ENCODE results near the gene NAP1L1.

The NAP1L1 gene

GRCh38 chr12:76041406-76041805, 43.1 kb downstream of the NAP1L1 start:
- TF ChIP-seq CTCF (IDR thresholded peaks at IDR 0.05; ENCODE audit: low read depth, low read length): no peak

GRCh38 chr12:76040461-76040860, 44.0 kb downstream of the NAP1L1 start:
- H3K4me3 ChIP-seq (ENCODE audit: low read depth, low read length): no peak overlapping the region
- no peak for TF ChIP-seq CTCF (IDR thresholded peaks at IDR 0.05; ENCODE audit: low read depth, low read length)

More at GRCh38 chr12:76041406-76041805, 43.1 kb downstream of the NAP1L1 start:
- no peak overlapping the region for H3K4me3 ChIP-seq (ENCODE audit: low read depth, low read length)

- TF ChIP-seq CTCF (IDR thresholded peaks at IDR 0.05; ENCODE audit: low read depth, low read length): no peak
- no peak overlapping the region for H3K4me3 ChIP-seq (ENCODE audit: low read depth, low read length)
These were observed 46.3 kb downstream of the NAP1L1 start for GRCh38 chr12:76038176-76038575.

- peak; percentile 62 for TF ChIP-seq CTCF (IDR thresholded peaks at IDR 0.05; ENCODE audit: low read depth, low read length)
These were observed 47.1 kb downstream of the NAP1L1 start for GRCh38 chr12:76037130-76038103.

GRCh38 chr12:76035045-76035444, 49.4 kb downstream of the NAP1L1 start:
- TF ChIP-seq CTCF (IDR thresholded peaks at IDR 0.05; ENCODE audit: low read depth, low read length): no peak
- no peak overlapping the region for H3K4me3 ChIP-seq (ENCODE audit: low read depth, low read length)

More at GRCh38 chr12:76037130-76038103, 47.1 kb downstream of the NAP1L1 start:
- no peak overlapping the region for H3K4me3 ChIP-seq (ENCODE audit: low read depth, low read length)

- TF ChIP-seq CTCF (IDR thresholded peaks at IDR 0.05; ENCODE audit: low read depth, low read length): no peak
- H3K4me3 ChIP-seq (ENCODE audit: low read depth, low read length): peak overlapping the region; percentile 97
These were observed 51.1 kb downstream of the NAP1L1 start for GRCh38 chr12:76033081-76034011.

All from WI38 (cell line).